Peyer's patch (tissue), 4 donors: ENCODE data around the gene HABP4.

Experiments
- CTCF ChIP-seq, 6 experiments: fragments of 450-650 bp in 4 of 6; fragments of 200-600 bp in 2 of 6; sonication (generic) in 1 of 6; IDR thresholded peaks; one replicate each; pipeline ENCODE4 v1.5.1; 2017 to 2019; ENCODE audit warnings: antibody characterized with exemption in 6 of 6, mild to moderate bottlenecking in 3 of 6, moderate library complexity in 1 of 6
- POLR2A ChIP-seq, 2 donors: fragments of 450-650 bp; IDR thresholded peaks; one replicate each; pipeline ENCODE4 v1.5.1; 2017; ENCODE audit warnings: antibody characterized with exemption in 2 of 2, mild to moderate bottlenecking in 2 of 2, moderate library complexity in 2 of 2

GRCh38 chr9:96503918-96504317 is 53.9 kb downstream of the HABP4 start:
- TF ChIP-seq CTCF (IDR thresholded peaks at IDR 0.05) (no peak), POLR2A (IDR thresholded peaks at IDR 0.05) (no peak)
